ENCODE measurements around the gene CSMD2. TPM values are rescaled to one million over a fixed set of nuclear protein-coding genes. Genes with fewer than 3 reads are reported as not detected.

The CSMD2 gene
- polyA plus RNA-seq, 1 donor: 0.36 TPM

DNA sequence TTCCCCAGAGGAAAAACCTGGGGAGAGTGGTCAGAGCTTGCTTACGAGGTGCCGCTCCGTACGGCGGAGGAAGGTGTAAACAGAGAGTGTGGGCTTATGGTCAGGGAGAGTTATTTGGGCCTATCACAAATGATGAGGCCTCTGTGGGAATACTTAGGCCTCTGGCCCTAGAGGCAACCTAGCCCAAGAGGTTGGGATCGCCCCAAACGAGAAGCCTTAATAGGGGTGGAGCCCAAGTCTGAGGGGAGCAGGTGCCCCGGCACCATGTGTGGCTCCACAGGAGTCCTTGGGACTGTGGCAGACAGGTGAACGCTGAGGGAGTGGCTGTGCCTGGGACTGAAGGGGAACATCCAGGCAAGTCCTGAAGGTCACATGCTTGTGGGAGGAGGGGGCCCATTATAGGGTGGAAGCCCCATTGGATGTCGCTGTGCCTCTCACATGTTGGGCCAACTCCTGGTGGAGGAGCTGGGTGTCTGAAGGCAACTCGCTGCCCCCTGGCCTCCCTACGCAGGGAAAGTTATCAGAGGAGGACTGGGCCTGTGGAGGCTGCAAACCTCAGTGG is 557.5 kb downstream of the CSMD2 start:
- no peaks in the 10 kb centered on the region for H3K36me3 ChIP-seq (ENCODE audit: control insufficient read depth, insufficient read depth, low read length)
- peaks cover 3% of the 10 kb centered on the region for H3K27me3 ChIP-seq (ENCODE audit: control insufficient read depth, insufficient read depth, low read length)
- no peak for DNase-seq
- WGBS (ENCODE audit: insufficient coverage, low lambda C conversion rate): no CpG with 5 or more reads among the region's 12 CpGs
- H3K4me1 ChIP-seq (ENCODE audit: control insufficient read depth, insufficient read depth, low read length): no peaks in the 10 kb centered on the region
- H3K27ac ChIP-seq (ENCODE audit: low read length): no peak overlapping the region
- no peak overlapping the region for H3K4me3 ChIP-seq (ENCODE audit: low read length)
- H3K9me3 ChIP-seq (ENCODE audit: control insufficient read depth, low read depth, low read length): no peaks in the 10 kb centered on the region

DNA sequence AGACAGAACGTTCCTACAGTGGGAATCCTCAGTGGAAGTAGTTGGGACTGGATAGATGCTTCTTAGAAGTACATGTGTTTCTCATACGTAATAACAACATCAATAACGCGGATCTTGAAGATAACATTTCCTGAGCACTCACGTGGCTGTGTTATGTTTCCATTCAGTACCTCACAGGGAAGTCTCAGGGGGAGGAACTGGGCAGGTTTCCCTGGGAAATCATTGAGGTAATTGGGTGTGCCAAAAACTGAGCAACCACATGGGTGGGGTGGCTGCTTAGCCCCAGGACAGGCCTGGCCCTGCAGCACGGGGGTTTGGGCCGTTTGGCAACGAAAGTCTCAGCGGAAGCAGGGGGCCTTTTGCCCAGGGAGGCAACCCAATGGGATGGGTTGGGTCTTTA is 558.8 kb downstream of the CSMD2 start:
- Histone ChIP-seq H3K9me3 (ENCODE audit: control insufficient read depth, low read depth, low read length) (no peaks in the 10 kb centered on the region), H3K4me1 (ENCODE audit: control insufficient read depth, insufficient read depth, low read length) (no peaks in the 10 kb centered on the region), H3K27ac (ENCODE audit: low read length) (no peak overlapping the region), H3K27me3 (ENCODE audit: control insufficient read depth, insufficient read depth, low read length) (peaks cover 3% of the 10 kb centered on the region), H3K4me3 (ENCODE audit: low read length) (no peak overlapping the region), H3K36me3 (ENCODE audit: control insufficient read depth, insufficient read depth, low read length) (no peaks in the 10 kb centered on the region)
- DNase-seq: no peak
- no CpG with 5 or more reads among the region's 9 CpGs for WGBS (ENCODE audit: insufficient coverage, low lambda C conversion rate)

- no CpG with 5 or more reads among the region's 9 CpGs for WGBS (ENCODE audit: insufficient coverage, low lambda C conversion rate)
Measured at GRCh38 chr1:33602271-33602670, 562.8 kb downstream of the CSMD2 start.

GRCh38 chr1:33601751-33602150 is 563.3 kb downstream of the CSMD2 start:
- H3K9me3 ChIP-seq (ENCODE audit: control insufficient read depth, low read depth, low read length): no peaks in the 10 kb centered on the region
- H3K27me3 ChIP-seq (ENCODE audit: control insufficient read depth, insufficient read depth, low read length): peaks cover 3% of the 10 kb centered on the region
- no peak for DNase-seq
- WGBS (ENCODE audit: insufficient coverage, low lambda C conversion rate): no CpG with 5 or more reads among the region's 2 CpGs
- H3K27ac ChIP-seq (ENCODE audit: low read length): no peak overlapping the region
- H3K4me1 ChIP-seq (ENCODE audit: control insufficient read depth, insufficient read depth, low read length): no peaks in the 10 kb centered on the region
- no peak overlapping the region for H3K4me3 ChIP-seq (ENCODE audit: low read length)
- H3K36me3 ChIP-seq (ENCODE audit: control insufficient read depth, insufficient read depth, low read length): no peaks in the 10 kb centered on the region

More at GRCh38 chr1:33602271-33602670, 562.8 kb downstream of the CSMD2 start:
- no peak for DNase-seq
- no peaks in the 10 kb centered on the region for H3K36me3 ChIP-seq (ENCODE audit: control insufficient read depth, insufficient read depth, low read length)
- H3K27ac ChIP-seq (ENCODE audit: low read length): no peak overlapping the region
- H3K9me3 ChIP-seq (ENCODE audit: control insufficient read depth, low read depth, low read length): no peaks in the 10 kb centered on the region
- H3K4me3 ChIP-seq (ENCODE audit: low read length): no peak overlapping the region
- no peaks in the 10 kb centered on the region for H3K4me1 ChIP-seq (ENCODE audit: control insufficient read depth, insufficient read depth, low read length)
- H3K27me3 ChIP-seq (ENCODE audit: control insufficient read depth, insufficient read depth, low read length): peaks cover 3% of the 10 kb centered on the region

GRCh38 chr1:33599516-33600115 is 565.4 kb downstream of the CSMD2 start:
- Histone ChIP-seq H3K4me1 (ENCODE audit: control insufficient read depth, insufficient read depth, low read length) (no peaks in the 10 kb centered on the region), H3K27me3 (ENCODE audit: control insufficient read depth, insufficient read depth, low read length) (peaks cover 3% of the 10 kb centered on the region), H3K36me3 (ENCODE audit: control insufficient read depth, insufficient read depth, low read length) (no peaks in the 10 kb centered on the region), H3K4me3 (ENCODE audit: low read length) (no peak overlapping the region), H3K27ac (ENCODE audit: low read length) (no peak overlapping the region), H3K9me3 (ENCODE audit: control insufficient read depth, low read depth, low read length) (no peaks in the 10 kb centered on the region)
- peak in 1 of 2 donors; percentile 4 for DNase-seq
- WGBS (ENCODE audit: insufficient coverage, low lambda C conversion rate): 100% methylated on average over 1 of the region's 7 CpGs

GRCh38 chr1:33588726-33589125 is 576.3 kb downstream of the CSMD2 start:
- H3K4me1 ChIP-seq (ENCODE audit: control insufficient read depth, insufficient read depth, low read length): no peaks in the 10 kb centered on the region
- H3K36me3 ChIP-seq (ENCODE audit: control insufficient read depth, insufficient read depth, low read length): no peaks in the 10 kb centered on the region
- H3K4me3 ChIP-seq (ENCODE audit: low read length): no peak overlapping the region
- no peaks in the 10 kb centered on the region for H3K9me3 ChIP-seq (ENCODE audit: control insufficient read depth, low read depth, low read length)
- H3K27me3 ChIP-seq (ENCODE audit: control insufficient read depth, insufficient read depth, low read length): no peaks in the 10 kb centered on the region
- DNase-seq: no peak
- no peak overlapping the region for H3K27ac ChIP-seq (ENCODE audit: low read length)
- WGBS (ENCODE audit: insufficient coverage, low lambda C conversion rate): no CpG with 5 or more reads among the region's 7 CpGs

DNA sequence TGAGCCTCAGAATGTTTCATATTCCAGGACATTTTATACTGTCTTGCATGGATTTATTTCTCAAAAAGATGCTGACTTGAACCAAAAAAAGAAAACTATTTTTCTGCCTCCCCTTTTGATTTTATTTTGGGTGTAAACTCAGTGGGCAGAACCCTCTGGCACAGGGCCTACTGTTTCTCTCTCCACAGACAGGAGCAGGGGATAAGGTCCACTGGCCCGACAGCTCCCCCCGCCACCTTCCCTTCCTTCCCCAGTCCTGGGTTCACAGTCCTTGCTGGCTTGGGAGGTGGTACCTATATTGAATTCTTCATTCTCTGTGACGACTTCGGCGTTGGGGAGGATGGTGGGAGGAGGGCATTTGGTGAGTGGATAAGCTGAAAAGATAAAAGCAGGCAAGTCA is 578.2 kb downstream of the CSMD2 start:
- H3K4me1 ChIP-seq (ENCODE audit: control insufficient read depth, insufficient read depth, low read length): no peaks in the 10 kb centered on the region
- WGBS (ENCODE audit: insufficient coverage, low lambda C conversion rate): no CpG with 5 or more reads among the region's 5 CpGs

GRCh38 chr1:33586106-33586505 is 578.9 kb downstream of the CSMD2 start:
- no peak overlapping the region for H3K27ac ChIP-seq (ENCODE audit: low read length)
- no peaks in the 10 kb centered on the region for H3K27me3 ChIP-seq (ENCODE audit: control insufficient read depth, insufficient read depth, low read length)
- H3K9me3 ChIP-seq (ENCODE audit: control insufficient read depth, low read depth, low read length): no peaks in the 10 kb centered on the region
- DNase-seq: no peak
- WGBS (ENCODE audit: insufficient coverage, low lambda C conversion rate): no CpG with 5 or more reads among the region's 4 CpGs
- no peaks in the 10 kb centered on the region for H3K36me3 ChIP-seq (ENCODE audit: control insufficient read depth, insufficient read depth, low read length)
- H3K4me1 ChIP-seq (ENCODE audit: control insufficient read depth, insufficient read depth, low read length): no peaks in the 10 kb centered on the region
- H3K4me3 ChIP-seq (ENCODE audit: low read length): no peak overlapping the region

More for the DNA sequence above, 578.2 kb downstream of the CSMD2 start:
- Histone ChIP-seq H3K27me3 (ENCODE audit: control insufficient read depth, insufficient read depth, low read length) (no peaks in the 10 kb centered on the region), H3K27ac (ENCODE audit: low read length) (no peak overlapping the region), H3K9me3 (ENCODE audit: control insufficient read depth, low read depth, low read length) (no peaks in the 10 kb centered on the region), H3K4me3 (ENCODE audit: low read length) (no peak overlapping the region), H3K36me3 (ENCODE audit: control insufficient read depth, insufficient read depth, low read length) (no peaks in the 10 kb centered on the region)
- DNase-seq: no peak

DNA sequence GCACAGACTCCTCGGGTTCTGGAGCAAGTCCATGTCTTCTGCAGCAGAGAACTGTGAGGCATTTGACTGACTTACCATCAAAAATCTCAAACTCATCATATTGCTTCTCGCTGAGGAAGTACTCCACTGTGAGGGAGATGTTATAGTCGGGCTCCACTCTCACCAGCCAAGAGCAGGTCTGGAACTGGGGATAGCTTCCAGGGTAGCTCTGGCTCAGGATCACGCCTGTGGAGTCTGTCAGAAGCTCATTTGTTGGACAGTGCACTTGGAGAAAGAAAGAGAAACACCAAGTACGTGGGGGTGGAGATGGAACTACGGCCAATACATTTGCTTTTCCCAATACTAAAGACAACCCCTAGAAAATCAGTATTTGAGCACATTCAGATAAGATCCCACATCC is 581.5 kb downstream of the CSMD2 start:
- no peaks in the 10 kb centered on the region for H3K4me1 ChIP-seq (ENCODE audit: control insufficient read depth, insufficient read depth, low read length)
- no peaks in the 10 kb centered on the region for H3K36me3 ChIP-seq (ENCODE audit: control insufficient read depth, insufficient read depth, low read length)
- H3K27me3 ChIP-seq (ENCODE audit: control insufficient read depth, insufficient read depth, low read length): peaks cover 2% of the 10 kb centered on the region
- H3K27ac ChIP-seq (ENCODE audit: low read length): no peak overlapping the region
- DNase-seq: no peak
- no CpG with 5 or more reads among the region's 6 CpGs for WGBS (ENCODE audit: insufficient coverage, low lambda C conversion rate)
- H3K4me3 ChIP-seq (ENCODE audit: low read length): no peak overlapping the region
- no peaks in the 10 kb centered on the region for H3K9me3 ChIP-seq (ENCODE audit: control insufficient read depth, low read depth, low read length)

DNA sequence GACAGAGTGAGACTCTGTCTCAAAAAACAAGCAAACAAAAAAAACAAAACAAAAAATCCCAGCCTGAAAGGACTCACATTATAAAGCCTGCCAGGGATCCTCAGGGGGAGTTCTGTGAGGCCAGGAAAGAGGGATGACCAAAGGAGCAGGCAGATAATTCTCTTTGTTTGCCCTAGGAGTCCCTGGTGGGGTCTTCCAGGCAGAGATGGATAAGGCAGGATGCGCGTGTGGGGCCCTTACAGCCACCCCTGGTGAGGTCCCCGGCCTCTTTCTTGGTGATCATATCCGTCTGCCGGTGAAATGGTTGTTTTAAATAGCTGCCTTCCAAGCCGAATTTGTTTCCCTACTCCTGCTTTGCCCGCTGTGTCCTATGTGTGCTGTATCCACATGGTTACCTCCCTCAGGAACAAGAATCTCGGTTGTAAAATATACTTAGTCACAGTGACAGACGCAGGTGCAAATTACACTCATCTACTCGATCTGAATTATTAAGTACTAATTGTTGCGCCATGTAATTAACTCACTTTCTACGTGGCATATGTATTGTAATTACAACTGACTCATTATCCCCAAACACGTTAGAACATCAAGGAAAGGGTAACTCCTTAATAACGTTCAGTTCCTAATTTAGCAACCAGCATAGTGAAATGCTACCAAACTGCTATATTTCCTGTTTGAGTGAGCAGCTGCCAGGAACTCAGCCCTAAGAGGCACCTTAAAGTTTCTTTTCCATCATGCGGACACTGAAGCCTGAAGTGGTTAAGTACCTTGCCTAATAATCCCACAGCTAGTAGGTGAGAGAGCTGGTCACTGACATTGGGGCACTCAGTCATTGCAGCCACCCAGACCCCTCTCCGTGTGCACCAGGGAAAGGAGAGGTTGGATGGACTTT is 586.2 kb downstream of the CSMD2 start:
- H3K9me3 ChIP-seq (ENCODE audit: control insufficient read depth, low read depth, low read length): no peaks in the 10 kb centered on the region
- H3K27me3 ChIP-seq (ENCODE audit: control insufficient read depth, insufficient read depth, low read length): peaks cover 3% of the 10 kb centered on the region
- H3K36me3 ChIP-seq (ENCODE audit: control insufficient read depth, insufficient read depth, low read length): no peaks in the 10 kb centered on the region
- WGBS (ENCODE audit: insufficient coverage, low lambda C conversion rate): 32% methylated on average over 6 of the region's 16 CpGs
- H3K4me1 ChIP-seq (ENCODE audit: control insufficient read depth, insufficient read depth, low read length): no peaks in the 10 kb centered on the region
- no peak overlapping the region for H3K4me3 ChIP-seq (ENCODE audit: low read length)
- no peak for DNase-seq
- no peak overlapping the region for H3K27ac ChIP-seq (ENCODE audit: low read length)
